Stimulated activated CD8-positive, alpha-beta memory T cell treated with anti-CD3 and anti-CD28 coated beads, Interleukin-15, amount 100 ng/mL, for 24 hours (primary cell): ENCODE results near the gene CYB5RL.

Experiments
- DNase-seq: peaks from one replicate; pipeline ENCODE4 v3.0.0-alpha.2; 2020; ENCODE audit warnings: low read depth

CYB5RL gene

DNA sequence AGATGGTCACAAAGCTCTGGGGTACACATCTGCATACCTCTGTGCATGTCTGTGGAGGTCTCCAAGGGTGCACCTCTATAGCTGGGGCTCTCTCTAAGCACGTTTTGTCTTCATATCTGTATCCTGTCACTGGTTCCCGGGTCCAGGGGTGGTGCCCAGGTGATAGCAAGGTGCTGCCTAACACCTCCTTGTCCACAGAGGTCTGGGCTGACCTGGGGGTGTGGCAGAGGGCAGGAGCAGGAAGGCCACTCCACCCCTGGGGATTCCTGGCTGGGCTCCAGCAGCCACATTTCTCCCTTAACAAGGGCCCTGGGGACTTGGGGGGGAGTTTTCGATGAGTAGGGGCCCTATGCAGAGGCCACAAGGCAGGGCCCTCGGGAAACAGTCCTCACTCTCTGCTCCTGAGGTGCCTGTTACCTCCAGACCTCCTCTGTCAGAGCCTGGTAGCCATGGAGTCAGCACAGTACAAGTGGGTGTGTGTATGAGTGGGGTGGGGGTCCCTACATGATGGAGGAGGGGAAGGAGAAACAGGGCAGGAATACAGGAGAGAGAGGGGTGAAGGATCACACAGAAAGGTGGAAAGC, 40.0 kb downstream of the CYB5RL start:
- DNase-seq, result no peak

GRCh38 chr1:54158071-54158470, 41.8 kb downstream of the CYB5RL start:
- no peak for DNase-seq

GRCh38 chr1:54157401-54157800, 42.4 kb downstream of the CYB5RL start:
- no peak for DNase-seq

- DNase-seq, result no peak
Measured at GRCh38 chr1:54156986-54157385, 42.8 kb downstream of the CYB5RL start.

DNA sequence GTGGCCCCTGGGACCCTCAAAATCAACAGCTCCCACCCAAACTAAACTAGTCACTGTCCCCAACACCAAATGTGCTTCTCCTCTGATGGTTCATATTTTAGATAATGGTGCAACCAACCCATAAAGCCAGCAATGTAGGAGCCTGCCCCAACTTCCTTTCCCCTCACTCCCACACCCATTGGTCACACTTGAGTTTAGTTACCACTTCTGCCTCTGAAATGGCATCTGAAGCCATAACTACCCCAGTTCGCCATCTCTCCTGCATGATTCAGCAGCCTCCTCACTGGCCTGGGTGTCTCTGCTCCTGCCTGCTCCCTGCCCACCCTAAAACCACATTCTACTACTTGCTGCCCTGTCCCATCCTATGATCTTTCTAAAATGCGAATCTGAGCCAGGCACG, 43.6 kb downstream of the CYB5RL start:
- DNase-seq, result no peak

DNA sequence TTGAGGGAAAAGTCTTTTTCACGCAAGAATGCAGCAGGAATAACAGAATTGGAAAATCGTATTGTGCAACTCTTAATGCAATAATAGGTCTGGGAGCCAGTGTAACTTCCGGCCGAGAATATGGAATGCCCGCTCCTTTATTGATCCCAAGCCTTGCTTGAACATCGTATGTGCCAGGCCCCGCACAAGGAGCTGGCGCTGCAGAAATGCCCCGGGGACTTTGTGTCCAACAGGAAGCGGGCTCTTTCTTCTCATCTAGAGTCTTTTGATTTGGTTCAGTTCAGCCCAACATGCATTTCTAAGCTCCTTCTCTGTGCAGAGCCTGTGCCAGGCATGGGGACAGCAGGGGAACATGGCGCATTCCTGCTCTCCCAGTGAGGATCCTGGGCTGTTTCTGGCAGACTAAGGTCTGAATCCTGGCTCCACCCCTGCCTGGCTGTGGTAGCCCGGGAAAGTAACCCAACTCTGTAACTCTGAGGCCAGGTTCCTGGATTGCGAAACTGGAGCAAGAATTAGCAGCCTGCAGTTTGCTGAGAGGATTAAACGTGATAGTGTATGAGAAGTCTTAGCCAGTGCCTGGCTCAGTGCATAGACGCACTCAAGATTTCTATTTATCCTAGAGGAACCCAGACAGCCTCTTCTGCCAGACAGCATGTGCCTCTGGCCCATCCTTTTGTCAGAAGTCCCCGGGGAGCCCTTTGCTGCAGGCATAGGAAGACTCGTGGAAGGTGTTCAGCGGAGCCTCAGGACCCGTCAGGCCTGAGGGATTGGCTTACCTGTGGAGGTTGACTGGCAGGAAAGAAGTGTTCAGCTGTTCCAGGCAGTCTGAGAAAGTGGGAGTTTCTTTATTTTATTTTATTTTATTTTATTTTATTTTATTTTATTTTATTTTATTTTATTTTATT, 46.0 kb downstream of the CYB5RL start:
- no peak for DNase-seq

DNA sequence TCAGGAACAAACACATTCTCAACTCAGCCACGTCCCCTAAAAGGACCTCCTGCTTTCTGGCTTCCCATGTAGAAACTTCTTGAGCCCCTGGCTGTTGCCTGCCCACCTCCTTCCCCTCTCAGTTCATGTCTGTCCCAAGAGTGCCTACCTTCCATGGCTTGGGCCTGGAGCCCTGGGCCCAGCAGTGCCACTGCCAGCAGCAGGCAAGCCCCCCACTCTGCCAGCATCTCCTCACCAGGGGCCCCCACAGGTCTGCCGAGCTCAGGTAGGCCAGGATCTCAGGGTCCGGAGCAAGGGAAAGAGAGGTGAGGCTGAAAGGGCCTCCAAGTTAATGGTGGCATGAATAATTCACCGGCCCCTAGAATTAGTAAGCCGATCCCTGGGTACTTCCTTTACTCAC, 47.1 kb downstream of the CYB5RL start, which contains the start of gene CDCP2:
Gene CDCP2 (minus strand): TSS at position 305 of the 400 bp plus-strand sequence. CDS start 78 bp downstream, at position 227.
- no peak for DNase-seq

GRCh38 chr1:54151013-54151412, 48.8 kb downstream of the CYB5RL start:
- no peak for DNase-seq
